HuH-7.5 (cell line): ENCODE results near the gene TXLNB.

ENCODE experiments used
- DNase-seq: peaks from one replicate; pipeline ENCODE4 v3.0.0; 2011; ENCODE audit warnings: low spot score

Gene TXLNB

GRCh38 chr6:139291813-139292619, at the start of gene TXLNB:
Gene TXLNB, minus strand, starts transcription at chr6:139291998. Its CDS starts 3,099 bp downstream, at chr6:139288899.
- DNase-seq = no peak

DNA sequence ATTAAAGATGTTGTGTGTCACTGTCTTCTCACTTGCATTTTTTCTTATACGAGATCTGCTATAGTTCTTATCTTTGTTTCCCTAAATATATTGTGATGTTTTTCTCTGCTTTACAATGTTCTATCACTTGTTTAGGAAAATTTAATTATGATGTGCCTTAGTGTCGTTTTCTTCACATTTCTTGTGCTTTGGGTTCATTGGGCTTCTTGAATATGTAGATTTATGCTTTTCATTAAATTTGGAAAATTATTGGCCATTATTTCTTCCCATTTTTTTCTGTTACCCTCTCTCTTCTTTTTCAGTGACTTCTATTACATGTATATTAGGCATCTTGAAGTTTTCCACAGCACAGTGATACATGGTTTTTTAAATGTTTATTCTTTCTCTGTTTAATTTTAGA, 49.3 kb upstream of the TXLNB start:
- DNase-seq = no peak

DNA sequence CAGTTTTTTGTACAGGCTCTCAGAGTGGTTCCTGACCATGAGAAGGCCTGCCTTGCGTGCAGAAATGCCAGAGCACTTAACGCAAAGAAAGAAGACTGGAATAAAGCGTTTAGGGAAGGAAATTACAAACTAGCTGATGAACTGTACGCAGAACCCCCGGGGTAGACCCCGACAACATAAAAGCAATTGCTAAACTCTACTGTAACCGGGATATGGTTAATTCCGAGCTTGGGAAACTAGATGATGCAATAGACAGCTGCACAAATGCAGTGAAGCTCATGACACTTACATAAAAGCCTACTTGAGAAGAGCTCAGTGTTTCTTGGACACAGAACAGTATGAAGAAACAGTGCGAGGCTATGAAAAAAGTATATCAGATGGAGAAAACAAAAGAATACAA, 47.0 kb upstream of the TXLNB start:
- DNase-seq = no peak

- DNase-seq = no peak
Measured at GRCh38 chr6:139337830-139338229, 46.0 kb upstream of the TXLNB start.

- no peak for DNase-seq
Measured at GRCh38 chr6:139337001-139337400, 45.2 kb upstream of the TXLNB start.

DNA sequence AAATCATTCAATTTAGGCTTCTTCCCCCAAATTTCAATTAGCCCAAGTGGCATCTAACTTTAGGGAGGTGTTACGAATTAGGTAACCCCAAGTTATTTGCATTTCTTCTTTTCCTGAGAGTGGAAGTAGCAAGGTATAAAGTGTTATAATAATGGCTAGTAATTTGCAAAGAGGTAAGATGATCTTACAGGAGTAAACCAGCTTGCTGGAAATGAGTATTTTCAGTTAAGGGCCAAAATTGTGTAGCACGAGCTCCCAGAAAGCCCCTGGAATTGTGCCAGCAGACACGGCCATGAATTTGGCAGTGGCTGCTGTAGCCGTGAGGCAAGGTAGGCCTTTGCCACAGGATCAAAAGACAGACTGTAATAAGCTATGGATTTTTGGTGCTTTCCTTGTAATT, 44.7 kb upstream of the TXLNB start:
- no peak for DNase-seq

DNA sequence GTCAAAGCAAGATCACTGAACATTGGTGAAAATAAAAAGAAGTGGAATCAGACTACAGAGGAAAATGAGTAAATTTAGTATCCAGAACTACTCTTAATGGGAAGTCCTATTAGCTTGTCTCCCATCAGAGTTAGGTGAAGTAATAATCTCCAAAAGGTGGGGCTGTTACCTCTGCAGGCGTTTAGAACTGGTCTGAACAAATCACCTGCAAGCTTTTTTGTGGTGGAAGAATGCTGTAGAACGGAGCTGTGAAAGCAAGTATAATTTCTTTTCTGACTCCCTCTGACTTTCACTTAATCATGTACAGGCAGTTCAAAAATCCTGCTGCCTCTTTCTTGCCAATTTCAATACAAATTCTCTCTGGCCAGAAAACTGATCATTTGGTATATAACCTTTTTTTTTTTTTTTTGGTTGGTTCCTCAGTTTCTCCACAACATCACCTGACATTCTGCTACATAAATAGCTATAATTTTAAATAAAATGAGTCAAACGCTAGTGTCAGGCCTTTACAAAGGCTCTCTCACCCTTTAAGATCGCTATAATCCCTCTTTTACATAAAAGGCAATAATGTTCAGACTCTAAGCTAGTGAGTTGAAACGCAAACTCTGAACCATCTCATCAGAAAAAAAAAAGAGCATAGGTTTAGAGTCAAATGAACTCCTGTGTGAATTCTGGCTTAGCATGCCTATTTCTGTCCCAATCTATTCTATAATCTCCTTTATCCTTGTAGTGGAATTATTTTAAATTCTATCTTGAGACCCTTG, 43.8 kb upstream of the TXLNB start:
- no peak for DNase-seq

- no peak for DNase-seq
Measured at GRCh38 chr6:139334806-139335446, 43.1 kb upstream of the TXLNB start.

DNA sequence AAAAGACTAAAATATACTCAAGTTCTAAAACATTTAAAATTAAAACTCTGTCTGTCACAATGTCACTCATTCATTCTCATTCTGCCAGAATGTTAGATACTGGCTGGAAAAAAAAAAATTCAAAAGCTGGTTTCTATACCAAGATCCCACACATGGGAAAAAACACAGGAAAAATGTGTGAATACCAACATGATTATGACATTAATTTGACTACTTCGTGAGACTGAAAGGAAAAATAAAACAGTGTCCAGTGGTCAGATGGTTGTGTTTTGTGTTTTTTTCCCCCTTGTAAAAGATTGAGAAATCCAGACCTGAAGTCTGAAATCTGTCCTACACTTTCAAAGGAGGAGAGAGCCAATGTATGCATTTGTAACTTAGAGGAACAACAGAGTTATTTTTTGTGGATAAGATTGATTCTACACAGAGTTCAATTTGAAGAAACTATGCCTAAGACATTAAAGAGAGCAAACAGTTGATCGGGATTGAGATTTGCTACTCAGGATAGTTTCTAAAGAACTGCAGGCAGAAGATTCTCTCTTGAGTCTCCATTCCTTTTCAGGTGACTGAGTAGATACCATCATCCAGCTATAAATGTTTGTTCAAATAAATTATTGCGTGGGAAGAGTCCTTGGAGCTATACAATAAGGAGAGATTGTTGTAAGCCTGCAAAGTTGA, 39.2 kb upstream of the TXLNB start:
- no peak for DNase-seq

GRCh38 chr6:139330306-139330705, 38.5 kb upstream of the TXLNB start:
- no peak for DNase-seq

GRCh38 chr6:139329224-139329623, 37.4 kb upstream of the TXLNB start:
- no peak for DNase-seq

DNA sequence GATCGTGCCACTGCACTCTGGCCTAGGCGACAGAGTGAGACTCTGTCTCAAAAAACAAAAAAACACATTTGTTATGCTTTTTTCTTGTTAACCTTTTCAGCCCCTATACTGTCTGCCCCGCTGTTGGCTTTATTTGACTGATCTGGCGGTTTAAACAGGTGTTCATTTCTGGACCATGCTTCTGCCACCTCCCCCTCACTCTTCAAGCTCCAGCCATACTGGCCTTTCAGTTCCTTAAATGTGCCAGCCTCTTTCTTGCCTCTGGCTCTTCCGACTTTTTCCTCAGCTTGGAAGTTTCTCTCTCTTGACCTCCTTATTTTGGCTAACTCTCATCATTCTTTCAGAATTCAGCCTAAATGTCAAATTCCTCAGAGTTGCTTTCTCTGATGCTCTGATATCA, 35.2 kb upstream of the TXLNB start:
- no peak for DNase-seq

GRCh38 chr6:139325686-139326085, 33.9 kb upstream of the TXLNB start:
- no peak for DNase-seq

DNA sequence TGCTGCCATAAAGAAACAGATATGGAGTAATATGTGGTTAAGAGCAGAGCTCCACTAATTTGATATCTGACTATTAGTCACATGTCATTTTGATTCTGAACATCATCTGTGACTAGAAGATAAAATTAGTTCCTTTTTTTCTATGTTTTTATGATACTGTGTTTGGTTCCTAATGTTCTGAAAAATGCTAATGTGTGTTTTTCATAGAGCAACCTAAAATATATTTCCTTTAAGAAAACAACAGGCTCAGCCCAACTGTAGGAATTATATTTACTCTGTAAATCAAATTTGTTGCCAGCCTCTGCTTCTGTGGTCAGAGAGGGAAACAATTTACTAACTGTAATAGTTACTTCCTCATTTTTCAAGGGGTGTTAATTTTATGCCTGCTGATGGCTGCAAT, 33.3 kb upstream of the TXLNB start:
- DNase-seq = no peak

DNA sequence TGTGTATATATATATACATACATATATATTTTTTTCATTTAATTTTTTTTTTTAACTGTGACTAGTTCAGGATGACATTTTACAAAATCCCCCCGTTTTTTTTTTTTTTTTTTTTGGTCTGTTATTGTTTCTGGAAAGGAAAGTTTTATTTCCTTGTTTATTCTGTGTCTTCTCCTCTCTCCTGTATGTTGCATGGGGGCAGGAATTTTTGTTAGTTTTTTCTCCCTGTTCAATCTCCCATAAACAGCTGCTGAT, 32.4 kb upstream of the TXLNB start:
- DNase-seq = no peak

DNA sequence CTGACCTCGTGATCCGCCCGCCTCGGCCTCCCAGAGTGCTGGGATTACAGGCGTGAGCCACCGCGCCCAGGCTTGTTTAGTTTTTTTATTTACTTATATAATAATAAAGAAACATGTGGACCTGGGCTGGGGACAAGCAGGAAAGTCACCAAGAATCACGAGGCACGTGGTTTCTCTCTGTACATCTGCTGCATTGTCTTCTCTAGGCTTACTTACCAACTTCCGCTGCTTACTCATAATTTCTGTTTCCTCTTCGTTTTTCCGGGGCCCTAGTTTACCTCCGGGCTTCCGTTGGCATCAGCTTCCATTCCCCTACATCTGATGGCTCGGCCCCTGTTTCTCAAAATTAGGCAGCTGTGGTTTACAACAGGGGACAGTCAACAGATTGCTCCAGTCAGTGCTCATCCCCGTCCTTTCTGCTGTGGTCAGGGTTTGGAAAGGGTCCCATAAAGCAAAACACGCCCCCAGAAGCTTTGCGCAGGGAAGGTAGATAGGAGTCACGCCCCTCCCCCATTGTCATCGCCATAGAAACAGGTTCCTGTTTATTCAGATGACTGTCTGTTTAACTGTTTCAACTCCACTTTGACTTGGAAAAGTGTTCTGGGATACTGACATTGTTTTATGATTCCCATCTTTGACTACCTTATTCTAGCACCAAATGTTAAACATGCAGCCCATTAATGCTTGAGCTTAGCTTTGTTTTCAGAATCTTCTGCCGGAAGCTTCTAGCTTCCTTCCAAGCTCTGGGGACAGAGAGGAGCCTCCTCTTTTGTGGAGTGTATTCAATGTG, 31.9 kb upstream of the TXLNB start:
- no peak for DNase-seq

DNA sequence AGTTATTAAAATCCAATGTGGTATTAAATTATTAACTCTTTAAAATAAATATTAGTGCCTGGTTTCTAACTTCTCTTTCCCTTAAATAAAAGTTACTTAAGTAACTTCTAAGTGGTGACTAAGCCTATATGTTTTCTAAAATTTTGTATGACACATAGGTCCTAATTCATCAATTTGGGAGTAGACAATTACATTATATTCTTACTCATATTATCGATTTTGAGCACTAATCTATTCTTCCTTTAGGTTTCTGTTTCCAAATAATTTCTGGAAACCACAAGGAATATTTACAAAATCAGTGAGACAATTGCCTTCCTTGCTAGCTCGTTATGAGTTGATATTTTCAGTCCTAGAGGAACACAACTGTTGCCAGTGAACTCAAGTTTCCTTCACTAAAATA, 28.3 kb upstream of the TXLNB start:
- no peak for DNase-seq

GRCh38 chr6:139316622-139317317, 25.0 kb upstream of the TXLNB start:
- DNase-seq = no peak

DNA sequence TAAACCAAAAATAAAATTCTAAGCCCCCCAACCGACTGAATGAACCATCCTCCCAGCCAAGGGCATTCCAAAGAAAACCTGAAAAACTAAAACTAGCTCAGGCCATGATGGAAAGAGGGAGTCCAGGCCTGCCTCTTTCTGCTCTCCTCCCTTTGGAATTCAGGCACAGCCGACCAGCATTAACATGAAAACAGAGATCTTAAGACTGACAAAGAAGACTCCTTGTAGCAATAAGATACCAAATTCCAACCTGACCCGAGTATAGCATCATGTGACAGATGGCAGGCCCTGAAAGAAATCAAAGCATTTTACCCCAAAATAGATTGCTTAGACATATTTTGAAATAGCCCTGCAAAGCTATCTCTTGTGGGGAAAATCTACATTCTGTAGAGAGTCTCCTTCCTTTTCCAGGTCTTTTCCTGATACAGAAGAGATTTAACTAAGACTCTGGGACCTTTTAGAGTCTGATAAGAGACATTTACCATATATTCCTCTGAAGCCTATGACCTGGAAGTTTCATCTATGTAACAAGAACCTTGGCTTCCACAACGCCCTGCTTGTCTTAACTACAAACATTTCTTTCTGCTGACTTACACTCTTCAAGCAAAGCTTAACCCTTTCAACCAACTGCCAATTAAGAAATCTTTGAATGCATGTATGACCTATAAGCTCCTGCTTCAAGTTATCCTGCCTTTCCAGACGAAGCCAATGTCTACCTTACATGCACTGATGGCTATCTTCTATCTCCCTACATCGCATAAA, 22.2 kb upstream of the TXLNB start:
- DNase-seq = no peak

- no peak for DNase-seq
Measured at GRCh38 chr6:139313229-139313628, 21.4 kb upstream of the TXLNB start.

DNA sequence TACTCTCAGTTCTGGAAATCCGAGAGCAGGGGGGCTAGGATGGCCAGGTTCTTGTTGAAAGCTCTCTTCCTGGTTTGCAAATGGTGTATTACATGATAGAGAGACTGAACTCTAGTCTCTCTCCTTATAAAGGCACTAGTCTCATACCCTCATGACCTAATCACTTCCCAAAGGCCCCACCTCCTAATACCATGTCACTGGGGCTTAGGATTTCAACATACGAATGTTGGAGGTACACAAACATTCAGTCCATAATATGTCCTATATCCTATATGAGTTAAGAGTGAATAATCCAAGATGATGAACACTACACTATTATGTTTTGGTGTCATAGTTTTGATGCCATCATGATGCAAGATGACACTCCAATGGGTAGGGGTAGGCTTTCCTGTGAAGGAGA, 20.0 kb upstream of the TXLNB start:
- DNase-seq = no peak
